ENCODE data around the gene SPACA7. TPM values are rescaled to one million over a fixed set of nuclear protein-coding genes. Genes with fewer than 3 reads are reported as not detected.

SPACA7 gene
- total RNA-seq, 1 experiment from 2014 or later: not detected

DNA sequence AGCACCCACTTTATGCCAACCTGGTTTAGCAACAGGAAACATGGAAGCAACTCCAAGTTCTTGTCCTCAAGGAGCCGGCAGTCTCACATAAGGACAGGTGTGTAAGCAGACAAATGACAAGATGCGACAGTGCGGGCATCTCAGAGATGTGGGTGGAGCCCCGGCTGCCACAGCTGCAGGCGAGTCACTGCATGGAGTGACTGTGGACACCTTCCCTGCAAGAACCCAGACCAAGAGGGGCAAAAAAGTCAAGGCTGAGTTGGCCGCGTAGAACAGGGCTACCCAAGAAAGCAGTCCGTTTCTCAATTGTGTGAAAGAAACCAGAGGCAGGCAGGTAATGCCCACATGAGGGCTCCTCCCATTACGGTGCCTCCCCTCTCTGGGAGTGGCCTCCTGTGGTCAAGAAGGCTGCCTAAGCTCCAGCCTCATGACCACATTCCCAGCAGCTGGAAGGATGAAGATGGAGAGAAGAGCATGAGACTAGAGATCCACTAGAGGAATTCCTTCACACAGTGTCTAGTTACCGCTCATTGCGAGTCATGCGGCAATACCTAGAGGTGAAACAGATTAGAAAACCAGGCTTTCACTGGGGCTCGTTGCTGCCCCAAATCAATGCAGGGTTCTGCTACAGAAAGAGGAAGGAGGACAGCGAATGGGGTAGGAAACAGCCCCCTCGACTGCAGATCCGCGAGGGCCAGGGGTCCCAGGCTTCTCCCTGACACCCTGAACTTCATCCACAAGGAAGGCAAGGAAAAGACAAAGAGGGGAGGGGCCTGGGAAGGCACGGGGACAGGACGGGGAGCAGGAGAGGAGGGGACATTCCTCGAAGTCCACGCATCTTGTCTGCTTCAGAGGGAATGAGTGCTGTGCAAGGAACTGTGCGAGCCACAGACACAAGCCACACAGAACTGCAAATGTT lies 80.2 kb downstream of the SPACA7 start:
- H2AFZ ChIP-seq (ENCODE audit: low read length): no peak overlapping the region
- no peak overlapping the region for H3K4me2 ChIP-seq (ENCODE audit: low read length)
- H3K4me1 ChIP-seq (ENCODE audit: insufficient read depth, low read length): no peaks in the 10 kb centered on the region
- H3K9ac ChIP-seq (ENCODE audit: low read length): no peak overlapping the region
- TF ChIP-seq EZH2phosphoT487 (IDR thresholded peaks at IDR 0.05; ENCODE audit: borderline replicate concordance, low read length) (no peak), EZH2 (IDR thresholded peaks at IDR 0.05; ENCODE audit: low read length, unreplicated experiment) (no peak)
- TF ChIP-seq, protein P1, sequence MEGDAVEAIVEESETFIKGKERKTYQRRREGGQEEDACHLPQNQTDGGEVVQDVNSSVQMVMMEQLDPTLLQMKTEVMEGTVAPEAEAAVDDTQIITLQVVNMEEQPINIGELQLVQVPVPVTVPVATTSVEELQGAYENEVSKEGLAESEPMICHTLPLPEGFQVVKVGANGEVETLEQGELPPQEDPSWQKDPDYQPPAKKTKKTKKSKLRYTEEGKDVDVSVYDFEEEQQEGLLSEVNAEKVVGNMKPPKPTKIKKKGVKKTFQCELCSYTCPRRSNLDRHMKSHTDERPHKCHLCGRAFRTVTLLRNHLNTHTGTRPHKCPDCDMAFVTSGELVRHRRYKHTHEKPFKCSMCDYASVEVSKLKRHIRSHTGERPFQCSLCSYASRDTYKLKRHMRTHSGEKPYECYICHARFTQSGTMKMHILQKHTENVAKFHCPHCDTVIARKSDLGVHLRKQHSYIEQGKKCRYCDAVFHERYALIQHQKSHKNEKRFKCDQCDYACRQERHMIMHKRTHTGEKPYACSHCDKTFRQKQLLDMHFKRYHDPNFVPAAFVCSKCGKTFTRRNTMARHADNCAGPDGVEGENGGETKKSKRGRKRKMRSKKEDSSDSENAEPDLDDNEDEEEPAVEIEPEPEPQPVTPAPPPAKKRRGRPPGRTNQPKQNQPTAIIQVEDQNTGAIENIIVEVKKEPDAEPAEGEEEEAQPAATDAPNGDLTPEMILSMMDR (conservative IDR thresholded peaks at IDR 0.05; ENCODE audit: low read depth, low read length): no peak
- ATAC-seq: no peak
- intact Hi-C loops (cut with micrococcal nuclease): no loop called here
- no peaks in the 10 kb centered on the region for H3K79me2 ChIP-seq (ENCODE audit: low read length)
- no peak for DNase-seq
- H4K20me1 ChIP-seq (ENCODE audit: low read length): no peaks in the 10 kb centered on the region
- H3K27me3 ChIP-seq (ENCODE audit: low read length): 0 out of 2 replicates have a peak, but pooled peaks cover 10% of the 10 kb centered on the region
- BruUV-seq (replicated peaks): no TSS peak
- no peaks in the 10 kb centered on the region for H3F3A ChIP-seq (ENCODE audit: low read length, unreplicated experiment)
- no peaks in the 10 kb centered on the region for H3K36me3 ChIP-seq (ENCODE audit: low read depth, low read length)
- no peaks in the 10 kb centered on the region for H3K9me2 ChIP-seq (replicated peaks; ENCODE audit: low read length)
- no peak overlapping the region for H3K4me3 ChIP-seq (ENCODE audit: low read length)
- no peak overlapping the region for H3K27ac ChIP-seq (ENCODE audit: low read length)
- POLR2A ChIA-PET (ENCODE audit: unreplicated experiment): no interaction called here
- CTCF ChIA-PET: no interaction called here
- H3K9me3 ChIP-seq (ENCODE audit: low read length): no peaks in the 10 kb centered on the region

DNA sequence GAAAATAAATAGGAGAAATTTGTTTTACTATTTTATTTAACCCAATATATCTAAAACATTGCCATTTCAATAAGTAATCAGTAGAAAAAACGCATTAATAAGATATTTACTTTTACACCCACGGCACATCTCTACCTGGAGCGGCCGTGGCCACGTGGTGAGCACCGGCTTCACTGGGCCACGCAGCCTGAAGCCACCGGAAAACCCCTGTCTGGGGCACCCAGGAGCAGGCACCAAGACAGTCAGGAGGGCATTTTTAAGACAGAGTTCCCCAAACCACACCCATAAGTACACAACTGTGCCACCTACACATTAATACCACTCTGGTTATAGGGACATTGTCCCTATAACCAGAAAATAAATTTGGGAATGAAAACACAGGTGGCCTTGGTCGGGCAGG lies 80.9 kb downstream of the SPACA7 start:
- no peak overlapping the region for H3K4me3 ChIP-seq (ENCODE audit: low read length)
- no peaks in the 10 kb centered on the region for H3K9me3 ChIP-seq (ENCODE audit: low read length)
- H3K79me2 ChIP-seq (ENCODE audit: low read length): no peaks in the 10 kb centered on the region
- ChIA-PET CTCF (no interaction called here), POLR2A (ENCODE audit: unreplicated experiment) (no interaction called here)
- no peaks in the 10 kb centered on the region for H3F3A ChIP-seq (ENCODE audit: low read length, unreplicated experiment)
- no TSS peak for BruUV-seq (replicated peaks)
- H3K27ac ChIP-seq (ENCODE audit: low read length): no peak overlapping the region
- ATAC-seq: no peak
- H3K4me2 ChIP-seq (ENCODE audit: low read length): no peak overlapping the region
- no peaks in the 10 kb centered on the region for H3K36me3 ChIP-seq (ENCODE audit: low read depth, low read length)
- 0 out of 2 replicates have a peak, but pooled peaks cover 6% of the 10 kb centered on the region for H3K27me3 ChIP-seq (ENCODE audit: low read length)
- H3K4me1 ChIP-seq (ENCODE audit: insufficient read depth, low read length): no peaks in the 10 kb centered on the region
- no peaks in the 10 kb centered on the region for H4K20me1 ChIP-seq (ENCODE audit: low read length)
- H3K9ac ChIP-seq (ENCODE audit: low read length): no peak overlapping the region
- no peak overlapping the region for H2AFZ ChIP-seq (ENCODE audit: low read length)
- TF ChIP-seq EZH2phosphoT487 (IDR thresholded peaks at IDR 0.05; ENCODE audit: borderline replicate concordance, low read length) (no peak), EZH2 (IDR thresholded peaks at IDR 0.05; ENCODE audit: low read length, unreplicated experiment) (no peak)
- TF ChIP-seq, protein P1 (conservative IDR thresholded peaks at IDR 0.05; ENCODE audit: low read depth, low read length): no peak
- intact Hi-C loops (cut with micrococcal nuclease): no loop called here
- DNase-seq: no peak
- H3K9me2 ChIP-seq (replicated peaks; ENCODE audit: low read length): no peaks in the 10 kb centered on the region

DNA sequence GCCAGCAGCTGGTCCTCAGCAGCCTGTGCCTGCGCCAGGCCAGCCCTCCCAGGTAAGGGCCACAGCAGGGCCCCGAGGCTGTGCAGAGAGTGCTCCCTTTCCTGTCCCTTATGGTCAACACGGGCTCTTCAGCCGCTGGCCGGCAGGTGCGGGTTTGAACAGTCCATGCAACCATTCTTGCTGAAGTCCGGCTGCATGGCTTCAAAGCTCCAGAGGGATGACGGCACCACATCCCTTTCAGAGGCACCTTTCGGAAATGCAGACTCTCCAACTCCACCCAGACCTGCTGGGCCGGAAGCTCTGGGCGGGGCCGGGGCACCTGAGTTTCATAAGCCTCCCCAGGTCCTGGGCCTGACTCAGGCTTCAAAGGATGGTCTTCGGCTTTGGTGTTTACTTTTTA lies 81.3 kb downstream of the SPACA7 start:
- Histone ChIP-seq H3K79me2 (ENCODE audit: low read length) (no peaks in the 10 kb centered on the region), H3F3A (ENCODE audit: low read length, unreplicated experiment) (no peaks in the 10 kb centered on the region), H3K36me3 (ENCODE audit: low read depth, low read length) (no peaks in the 10 kb centered on the region), H3K27me3 (ENCODE audit: low read length) (0 out of 2 replicates have a peak, but pooled peaks cover 5% of the 10 kb centered on the region), H3K9me3 (ENCODE audit: low read length) (no peaks in the 10 kb centered on the region), H3K4me3 (ENCODE audit: low read length) (no peak overlapping the region), H3K4me1 (ENCODE audit: insufficient read depth, low read length) (no peaks in the 10 kb centered on the region), H3K9me2 (replicated peaks; ENCODE audit: low read length) (no peaks in the 10 kb centered on the region), H4K20me1 (ENCODE audit: low read length) (no peaks in the 10 kb centered on the region), H3K4me2 (ENCODE audit: low read length) (no peak overlapping the region), H3K27ac (ENCODE audit: low read length) (no peak overlapping the region), H2AFZ (ENCODE audit: low read length) (no peak overlapping the region), H3K9ac (ENCODE audit: low read length) (no peak overlapping the region)
- no TSS peak for BruUV-seq (replicated peaks)
- CTCF ChIA-PET: no interaction called here
- intact Hi-C loops (cut with micrococcal nuclease): no loop called here
- no peak for TF ChIP-seq EZH2 (IDR thresholded peaks at IDR 0.05; ENCODE audit: low read length, unreplicated experiment)
- TF ChIP-seq, protein P1 (conservative IDR thresholded peaks at IDR 0.05; ENCODE audit: low read depth, low read length): no peak
- TF ChIP-seq EZH2phosphoT487 (IDR thresholded peaks at IDR 0.05; ENCODE audit: borderline replicate concordance, low read length): no peak
- DNase-seq (no peak), ATAC-seq (no peak)
- POLR2A ChIA-PET (ENCODE audit: unreplicated experiment): no interaction called here
